Nephron progenitor cell (in vitro differentiated cells): ENCODE data around the gene CTAGE6.
"Not testable (repeated sequence)": the region's sequence is repeated elsewhere in the genome, so short reads cannot be mapped to it uniquely, and the experiment has no call there.

Experiments
- DNase-seq: peaks from one replicate; pipeline ENCODE4 v3.0.0; 2021
- H3K27ac Mint-ChIP-seq: 2 replicates; pipeline ENCODE4 v1.8.0; 2021; ENCODE audit warnings: mild to moderate bottlenecking, moderate library complexity, mixed read lengths
- H3K27me3 Mint-ChIP-seq: 2 replicates; pipeline ENCODE4 v1.8.0; 2021; ENCODE audit warnings: mild to moderate bottlenecking, low read depth, mixed read lengths; ENCODE audit not compliant: poor library complexity
- H3K36me3 Mint-ChIP-seq: 2 replicates; pipeline ENCODE4 v1.8.0; 2021; ENCODE audit warnings: low read depth, mixed read lengths
- H3K4me1 Mint-ChIP-seq: 2 replicates; pipeline ENCODE4 v1.8.0; 2021; ENCODE audit warnings: mixed read lengths
- H3K4me3 Mint-ChIP-seq: 2 replicates; pipeline ENCODE4 v1.8.0; 2021; ENCODE audit warnings: mild to moderate bottlenecking, moderate library complexity, mixed read lengths
- H3K9me3 Mint-ChIP-seq: 2 replicates; pipeline ENCODE4 v1.8.0; 2021; ENCODE audit warnings: mild to moderate bottlenecking, moderate library complexity, mixed read lengths

The CTAGE6 gene

GRCh38 chr7:143711727-143712324 is 45.7 kb downstream of the CTAGE6 start:
- H3K27ac Mint-ChIP-seq, H3K9me3 Mint-ChIP-seq, H3K4me1 Mint-ChIP-seq, H3K36me3 Mint-ChIP-seq, DNase-seq, H3K27me3 Mint-ChIP-seq, H3K4me3 Mint-ChIP-seq: not testable (repeated sequence)

DNA sequence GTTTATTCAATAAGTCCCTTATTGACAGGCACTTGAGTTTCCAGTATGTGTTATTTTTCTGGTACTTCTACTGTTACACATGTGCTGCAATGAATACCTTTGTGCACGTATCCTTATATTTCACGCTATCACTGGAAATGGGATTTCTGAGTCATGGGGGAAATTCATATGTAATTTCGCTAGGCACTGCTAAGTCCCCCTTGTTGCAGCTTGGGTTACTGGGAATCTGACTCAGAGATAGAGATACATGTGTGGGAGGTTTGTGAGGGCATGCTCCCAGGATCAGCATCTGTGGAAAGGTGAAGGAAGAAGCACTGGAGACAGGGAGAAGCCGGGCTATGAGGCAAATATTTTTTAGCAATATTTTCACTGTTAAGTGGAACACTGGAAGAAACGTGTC is 47.6 kb downstream of the CTAGE6 start:
- not testable (repeated sequence) for H3K27ac Mint-ChIP-seq, H3K9me3 Mint-ChIP-seq, H3K4me1 Mint-ChIP-seq, H3K36me3 Mint-ChIP-seq, DNase-seq, H3K27me3 Mint-ChIP-seq, H3K4me3 Mint-ChIP-seq
